Ovary (tissue), 3 donors: Measurements from ENCODE around the gene HIKESHI.

Experiments used
- EP300 ChIP-seq: sonication (generic); formaldehyde crosslinking; IDR thresholded peaks from one replicate; pipeline ENCODE4 v1.6.1; 2017; ENCODE audit warnings: antibody characterized with exemption
- POLR2A ChIP-seq: fragments of 450-650 bp; IDR thresholded peaks from one replicate; pipeline ENCODE4 v1.6.1; 2017; ENCODE audit warnings: antibody characterized with exemption, mild to moderate bottlenecking, moderate library complexity
- TF ChIP-seq, protein P1 (sequence below), 3 donors: fragments of 450-650 bp in 2 of 3; fragments of 200-600 bp in 1 of 3; IDR thresholded peaks; one replicate each; pipeline versions ENCODE4 v1.5.1 to v1.8.0; 2016 to 2022; ENCODE audit warnings: antibody characterized with exemption in 3 of 3, mild to moderate bottlenecking in 1 of 3
- donor health status: DM: no; HTN: no; CAD: no.

- TF ChIP-seq, protein P1, sequence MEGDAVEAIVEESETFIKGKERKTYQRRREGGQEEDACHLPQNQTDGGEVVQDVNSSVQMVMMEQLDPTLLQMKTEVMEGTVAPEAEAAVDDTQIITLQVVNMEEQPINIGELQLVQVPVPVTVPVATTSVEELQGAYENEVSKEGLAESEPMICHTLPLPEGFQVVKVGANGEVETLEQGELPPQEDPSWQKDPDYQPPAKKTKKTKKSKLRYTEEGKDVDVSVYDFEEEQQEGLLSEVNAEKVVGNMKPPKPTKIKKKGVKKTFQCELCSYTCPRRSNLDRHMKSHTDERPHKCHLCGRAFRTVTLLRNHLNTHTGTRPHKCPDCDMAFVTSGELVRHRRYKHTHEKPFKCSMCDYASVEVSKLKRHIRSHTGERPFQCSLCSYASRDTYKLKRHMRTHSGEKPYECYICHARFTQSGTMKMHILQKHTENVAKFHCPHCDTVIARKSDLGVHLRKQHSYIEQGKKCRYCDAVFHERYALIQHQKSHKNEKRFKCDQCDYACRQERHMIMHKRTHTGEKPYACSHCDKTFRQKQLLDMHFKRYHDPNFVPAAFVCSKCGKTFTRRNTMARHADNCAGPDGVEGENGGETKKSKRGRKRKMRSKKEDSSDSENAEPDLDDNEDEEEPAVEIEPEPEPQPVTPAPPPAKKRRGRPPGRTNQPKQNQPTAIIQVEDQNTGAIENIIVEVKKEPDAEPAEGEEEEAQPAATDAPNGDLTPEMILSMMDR (IDR thresholded peaks at IDR 0.05): no peak
- TF ChIP-seq EP300: no peak
- no peak for TF ChIP-seq POLR2A
Observed at GRCh38 chr11:86301742-86302091, 323 bp upstream of the HIKESHI start.
